ENCODE measurements around the gene MINDY4. TPM values are rescaled to one million over a fixed set of nuclear protein-coding genes. Genes with fewer than 3 reads are reported as not detected.
A peak's percentile ranks its signal among the peaks of the same experiment; 100 is the strongest.

MINDY4 gene
- total RNA-seq, 1 donor from 2014 or later, result 4.1 TPM

- TF ChIP-seq EZH2 (IDR thresholded peaks at IDR 0.05; ENCODE audit: insufficient read depth, low read length) (no peak), CTCF (IDR thresholded peaks at IDR 0.05; ENCODE audit: insufficient read depth, low read depth, low read length) (no peak)
- Histone ChIP-seq H3K4me2 (ENCODE audit: low read length) (no peak overlapping the region), H2AFZ (ENCODE audit: low read depth, low read length) (no peak overlapping the region), H3K79me2 (ENCODE audit: insufficient read depth, low read length) (no peaks in the 10 kb centered on the region), H3K36me3 (ENCODE audit: insufficient read depth, low read length) (no peaks in the 10 kb centered on the region), H3K9ac (ENCODE audit: low read length) (no peak overlapping the region), H3K27me3 (ENCODE audit: insufficient read depth, low read length) (peaks cover 23% of the 10 kb centered on the region), H3K9me3 (ENCODE audit: insufficient read depth, low read depth, low read length) (no peaks in the 10 kb centered on the region), H4K20me1 (ENCODE audit: insufficient read depth, low read length) (no peaks in the 10 kb centered on the region), H3K4me1 (ENCODE audit: insufficient read depth, low read length) (peaks cover 11% of the 10 kb centered on the region), H3K27ac (ENCODE audit: low read depth, low read length) (no peak overlapping the region), H3K4me3 (ENCODE audit: insufficient read depth, low read depth, low read length) (no peak overlapping the region)
- Mint-ChIP-seq H3K27me3 (ENCODE audit: low read depth, unreplicated experiment) (peaks cover 65% of the 10 kb centered on the region), H3K4me3 (ENCODE audit: unreplicated experiment) (no peak overlapping the region), H3K4me1 (ENCODE audit: low read depth, unreplicated experiment) (no peaks in the 10 kb centered on the region), H3K36me3 (ENCODE audit: low read depth, unreplicated experiment) (peaks cover 4% of the 10 kb centered on the region), H3K9me3 (ENCODE audit: unreplicated experiment) (peaks cover 5% of the 10 kb centered on the region), H3K27ac (ENCODE audit: unreplicated experiment) (peak overlapping the region; percentile 66)
- no peak for DNase-seq (ENCODE audit: low read depth)
- no peak for FAIRE-seq
Measured at GRCh38 chr7:30896783-30897637, 125.8 kb downstream of the MINDY4 start.

GRCh38 chr7:30897770-30898169, 126.6 kb downstream of the MINDY4 start:
- Histone ChIP-seq H3K27ac (ENCODE audit: low read depth, low read length) (no peak overlapping the region), H3K4me3 (ENCODE audit: insufficient read depth, low read depth, low read length) (no peak overlapping the region), H3K9me3 (ENCODE audit: insufficient read depth, low read depth, low read length) (no peaks in the 10 kb centered on the region), H3K79me2 (ENCODE audit: insufficient read depth, low read length) (no peaks in the 10 kb centered on the region), H2AFZ (ENCODE audit: low read depth, low read length) (no peak overlapping the region), H4K20me1 (ENCODE audit: insufficient read depth, low read length) (no peaks in the 10 kb centered on the region), H3K9ac (ENCODE audit: low read length) (no peak overlapping the region), H3K36me3 (ENCODE audit: insufficient read depth, low read length) (no peaks in the 10 kb centered on the region), H3K4me1 (ENCODE audit: insufficient read depth, low read length) (peaks cover 11% of the 10 kb centered on the region), H3K27me3 (ENCODE audit: insufficient read depth, low read length) (peaks cover 19% of the 10 kb centered on the region), H3K4me2 (ENCODE audit: low read length) (no peak overlapping the region)
- no peaks in the 10 kb centered on the region for H3K4me1 Mint-ChIP-seq (ENCODE audit: low read depth, unreplicated experiment)
- no peak overlapping the region for H3K4me3 Mint-ChIP-seq (ENCODE audit: unreplicated experiment)
- H3K36me3 Mint-ChIP-seq (ENCODE audit: low read depth, unreplicated experiment), result no peaks in the 10 kb centered on the region
- DNase-seq (ENCODE audit: low read depth) (no peak), FAIRE-seq (no peak)
- H3K27me3 Mint-ChIP-seq (ENCODE audit: low read depth, unreplicated experiment), result peaks cover 60% of the 10 kb centered on the region
- no peak for TF ChIP-seq CTCF (IDR thresholded peaks at IDR 0.05; ENCODE audit: insufficient read depth, low read depth, low read length)
- TF ChIP-seq EZH2 (IDR thresholded peaks at IDR 0.05; ENCODE audit: insufficient read depth, low read length), result no peak
- H3K27ac Mint-ChIP-seq (ENCODE audit: unreplicated experiment), result no peak overlapping the region
- H3K9me3 Mint-ChIP-seq (ENCODE audit: unreplicated experiment), result no peaks in the 10 kb centered on the region

GRCh38 chr7:30898411-30898810, 127.2 kb downstream of the MINDY4 start:
- Histone ChIP-seq H3K27me3 (ENCODE audit: insufficient read depth, low read length) (peaks cover 19% of the 10 kb centered on the region), H3K4me2 (ENCODE audit: low read length) (no peak overlapping the region), H3K79me2 (ENCODE audit: insufficient read depth, low read length) (no peaks in the 10 kb centered on the region), H3K9ac (ENCODE audit: low read length) (no peak overlapping the region), H3K27ac (ENCODE audit: low read depth, low read length) (no peak overlapping the region), H2AFZ (ENCODE audit: low read depth, low read length) (no peak overlapping the region), H3K9me3 (ENCODE audit: insufficient read depth, low read depth, low read length) (no peaks in the 10 kb centered on the region), H3K4me3 (ENCODE audit: insufficient read depth, low read depth, low read length) (no peak overlapping the region), H3K36me3 (ENCODE audit: insufficient read depth, low read length) (no peaks in the 10 kb centered on the region), H3K4me1 (ENCODE audit: insufficient read depth, low read length) (peaks cover 6% of the 10 kb centered on the region), H4K20me1 (ENCODE audit: insufficient read depth, low read length) (no peaks in the 10 kb centered on the region)
- FAIRE-seq (no peak), DNase-seq (ENCODE audit: low read depth) (no peak)
- Mint-ChIP-seq H3K36me3 (ENCODE audit: low read depth, unreplicated experiment) (no peaks in the 10 kb centered on the region), H3K27ac (ENCODE audit: unreplicated experiment) (no peak overlapping the region), H3K27me3 (ENCODE audit: low read depth, unreplicated experiment) (peaks cover 56% of the 10 kb centered on the region), H3K4me3 (ENCODE audit: unreplicated experiment) (no peak overlapping the region), H3K4me1 (ENCODE audit: low read depth, unreplicated experiment) (no peaks in the 10 kb centered on the region), H3K9me3 (ENCODE audit: unreplicated experiment) (no peaks in the 10 kb centered on the region)
- TF ChIP-seq CTCF (IDR thresholded peaks at IDR 0.05; ENCODE audit: insufficient read depth, low read depth, low read length) (no peak), EZH2 (IDR thresholded peaks at IDR 0.05; ENCODE audit: insufficient read depth, low read length) (no peak)
